Keratinocyte (primary cell): ENCODE results near the gene TPST2. TPM values are rescaled to one million over a fixed set of nuclear protein-coding genes. Genes with fewer than 3 reads are reported as not detected.

Experiments
- DNase-seq: peaks from one replicate; pipeline ENCODE4 v3.0.0-alpha.2; 2011; ENCODE audit warnings: low read depth, missing footprints, low spot score
- FAIRE-seq: peaks from 2 replicates; lab custom pipeline; 2011; peaks lifted over from hg19 to GRCh38; lab: Jason Lieb, UNC
- H2AFZ ChIP-seq: 2 replicates; pipeline ENCODE4 v1.6.0; 2012; ENCODE audit warnings: low read length, control low read depth, inconsistent platforms; ENCODE audit not compliant: control insufficient read depth
- H3K27ac ChIP-seq: 2 replicates; pipeline ENCODE4 v1.5.1; 2011; ENCODE audit warnings: low read length; ENCODE audit not compliant: control insufficient read depth, insufficient read depth
- H3K27me3 ChIP-seq: 3 replicates; pipeline ENCODE4 v1.6.0; 2011; ENCODE audit warnings: low read length; ENCODE audit not compliant: control insufficient read depth, insufficient read depth; ENCODE audit errors: extremely low read depth
- H3K36me3 ChIP-seq, 2 experiments: 2 replicates in 1 of 2; 3 replicates in 1 of 2; pipeline ENCODE4 v1.5.1; 2011; ENCODE audit warnings: low read length in 2 of 2, mild to moderate bottlenecking in 1 of 2; ENCODE audit not compliant: control insufficient read depth in 2 of 2, insufficient read depth in 2 of 2; ENCODE audit errors: extremely low read depth in 1 of 2
- H3K4me1 ChIP-seq: 3 replicates; pipeline ENCODE4 v1.5.1; 2011; ENCODE audit warnings: low read length; ENCODE audit not compliant: control insufficient read depth, insufficient read depth; ENCODE audit errors: extremely low read depth
- H3K4me2 ChIP-seq: 3 replicates; pipeline ENCODE4 v1.6.0; 2011; ENCODE audit warnings: low read depth, low read length; ENCODE audit not compliant: control insufficient read depth, insufficient read depth; ENCODE audit errors: extremely low read depth
- H3K4me3 ChIP-seq, 3 experiments: fragments of 200-600 bp in 1 of 3; sonication (generic) in 1 of 3; 2 replicates in 2 of 3; 3 replicates in 1 of 3; pipeline ENCODE4 v1.5.1; 2011 to 2016; ENCODE audit warnings: low read length in 3 of 3, mild to moderate bottlenecking in 3 of 3, control low read depth in 2 of 3, inconsistent platforms in 1 of 3, low read depth in 1 of 3, mixed read lengths in 1 of 3, mixed run types in 1 of 3, moderate library complexity in 1 of 3; ENCODE audit not compliant: control insufficient read depth in 2 of 3, insufficient read depth in 2 of 3; ENCODE audit errors: extremely low read depth in 1 of 3
- H3K79me2 ChIP-seq: 2 replicates; pipeline ENCODE4 v1.6.0; 2012; ENCODE audit warnings: low read length; ENCODE audit not compliant: control insufficient read depth, insufficient read depth
- H3K9ac ChIP-seq: 3 replicates; pipeline ENCODE4 v1.6.0; 2011; ENCODE audit warnings: low read length; ENCODE audit not compliant: control insufficient read depth, insufficient read depth; ENCODE audit errors: extremely low read depth
- H3K9me1 ChIP-seq: 3 replicates; pipeline ENCODE4 v1.6.0; 2011; ENCODE audit warnings: low read length; ENCODE audit not compliant: control insufficient read depth, insufficient read depth; ENCODE audit errors: extremely low read depth
- H3K9me3 ChIP-seq: 2 replicates; pipeline ENCODE4 v1.5.1; 2012; ENCODE audit warnings: low read depth, low read length; ENCODE audit not compliant: control insufficient read depth
- H4K20me1 ChIP-seq: 3 replicates; pipeline ENCODE4 v1.6.0; 2011; ENCODE audit warnings: low read length; ENCODE audit not compliant: control insufficient read depth, insufficient read depth; ENCODE audit errors: extremely low read depth
- CTCF ChIP-seq, 3 experiments: IDR thresholded peaks in 1 of 3; conservative IDR thresholded peaks in 1 of 3; optimal IDR thresholded peaks in 1 of 3; 2 replicates in 2 of 3; 3 replicates in 1 of 3; pipeline versions ENCODE3 to v1.5.1; 2011; ENCODE audit warnings: low read length in 3 of 3, mild to moderate bottlenecking in 3 of 3, moderate library complexity in 2 of 3, control low read depth in 1 of 3, inconsistent platforms in 1 of 3; ENCODE audit not compliant: insufficient read depth in 2 of 3; ENCODE audit errors: extremely low read depth in 1 of 3
- EZH2 ChIP-seq: IDR thresholded peaks from one replicate; pipeline ENCODE4 v1.6.1; 2012; ENCODE audit warnings: inconsistent platforms, mild to moderate bottlenecking, low read length, moderate library complexity
- dilution Hi-C: fragments of 300-500 bp; cut with MboI; formaldehyde crosslinking; loops from one replicate; pipeline ENCODE4 v1.7.0; 2020; ENCODE audit warnings: low sequenced_read_pairs; ENCODE audit not compliant: extremely low pct_ligation_motif_present
- polyA plus RNA-seq, 5 experiments: library from polyadenylated mRNA; depleted of rRNA in 3 of 5; stranded (reverse) in 3 of 5; stranded (forward) in 1 of 5; unstranded in 1 of 5; fragments of >200 nt; gene quantifications; 1 replicate in 1 of 5; 2 replicates in 3 of 5; 3 replicates in 1 of 5; pipeline versions ENCODE4 v1.2.1 to v1.2.3, GENCODE V29; 2011 to 2012; ENCODE audit warnings: missing spikeins in 2 of 5, low read depth in 1 of 5, low replicate concordance in 1 of 5

The TPST2 gene
- polyA plus RNA-seq, 1 donor (not counting 4 experiments of a cell fraction or from before 2014, with no cell fraction given): 22.4 TPM

- Histone ChIP-seq H2AFZ (no peak overlapping the region), H3K4me3 (no peak overlapping the region), H3K4me2 (no peak overlapping the region), H3K27ac (no peak overlapping the region), H3K9me1 (no peaks in the 10 kb centered on the region), H3K9me3 (no peaks in the 10 kb centered on the region), H4K20me1 (peaks cover 2% of the 10 kb centered on the region), H3K9ac (no peak overlapping the region), H3K27me3 (no peaks in the 10 kb centered on the region), H3K79me2 (peaks cover 28% of the 10 kb centered on the region), H3K36me3 (peaks cover 0 to 7% of the 10 kb centered on the region in 2 experiments), H3K4me1 (peaks cover 23% of the 10 kb centered on the region)
- FAIRE-seq (no peak), DNase-seq (no peak)
- TF ChIP-seq CTCF (optimal IDR thresholded peaks at IDR 0.05 in 1 of 3, IDR thresholded peaks at IDR 0.05 in 1 of 3, conservative IDR thresholded peaks at IDR 0.05 in 1 of 3; ENCODE audit: extremely low read depth in 1 of 3, insufficient read depth in 2 of 3, low read length in 3 of 3) (no peak), EZH2 (no peak)
- dilution Hi-C loops: no loop called here
These were observed 24.8 kb downstream of the TPST2 start for GRCh38 chr22:26565181-26565580.

GRCh38 chr22:26564672-26565071 lies 25.3 kb downstream of the TPST2 start:
- peaks cover 23% of the 10 kb centered on the region for H3K4me1 ChIP-seq
- no peak overlapping the region for H3K4me2 ChIP-seq
- peaks cover 33% of the 10 kb centered on the region for H3K79me2 ChIP-seq
- H3K36me3 ChIP-seq: peaks cover 1 to 7% of the 10 kb centered on the region in 2 experiments
- dilution Hi-C loops: no loop called here
- FAIRE-seq (no peak), DNase-seq (no peak)
- no peak for TF ChIP-seq EZH2
- no peak for TF ChIP-seq CTCF (optimal IDR thresholded peaks at IDR 0.05 in 1 of 3, IDR thresholded peaks at IDR 0.05 in 1 of 3, conservative IDR thresholded peaks at IDR 0.05 in 1 of 3; ENCODE audit: extremely low read depth in 1 of 3, insufficient read depth in 2 of 3, low read length in 3 of 3)
- H3K9ac ChIP-seq: no peak overlapping the region
- peaks cover 2% of the 10 kb centered on the region for H4K20me1 ChIP-seq
- no peaks in the 10 kb centered on the region for H3K9me3 ChIP-seq
- H3K9me1 ChIP-seq: no peaks in the 10 kb centered on the region
- H3K27me3 ChIP-seq: no peaks in the 10 kb centered on the region
- H3K4me3 ChIP-seq: no peak overlapping the region
- H3K27ac ChIP-seq: no peak overlapping the region
- H2AFZ ChIP-seq: no peak overlapping the region
